CMK (cell line): Measurements from ENCODE around the gene ING3.

Experiments
- DNase-seq: peaks from one replicate; pipeline ENCODE4 v3.0.0-alpha.2; 2010; ENCODE audit warnings: low read depth

ING3 gene

DNA sequence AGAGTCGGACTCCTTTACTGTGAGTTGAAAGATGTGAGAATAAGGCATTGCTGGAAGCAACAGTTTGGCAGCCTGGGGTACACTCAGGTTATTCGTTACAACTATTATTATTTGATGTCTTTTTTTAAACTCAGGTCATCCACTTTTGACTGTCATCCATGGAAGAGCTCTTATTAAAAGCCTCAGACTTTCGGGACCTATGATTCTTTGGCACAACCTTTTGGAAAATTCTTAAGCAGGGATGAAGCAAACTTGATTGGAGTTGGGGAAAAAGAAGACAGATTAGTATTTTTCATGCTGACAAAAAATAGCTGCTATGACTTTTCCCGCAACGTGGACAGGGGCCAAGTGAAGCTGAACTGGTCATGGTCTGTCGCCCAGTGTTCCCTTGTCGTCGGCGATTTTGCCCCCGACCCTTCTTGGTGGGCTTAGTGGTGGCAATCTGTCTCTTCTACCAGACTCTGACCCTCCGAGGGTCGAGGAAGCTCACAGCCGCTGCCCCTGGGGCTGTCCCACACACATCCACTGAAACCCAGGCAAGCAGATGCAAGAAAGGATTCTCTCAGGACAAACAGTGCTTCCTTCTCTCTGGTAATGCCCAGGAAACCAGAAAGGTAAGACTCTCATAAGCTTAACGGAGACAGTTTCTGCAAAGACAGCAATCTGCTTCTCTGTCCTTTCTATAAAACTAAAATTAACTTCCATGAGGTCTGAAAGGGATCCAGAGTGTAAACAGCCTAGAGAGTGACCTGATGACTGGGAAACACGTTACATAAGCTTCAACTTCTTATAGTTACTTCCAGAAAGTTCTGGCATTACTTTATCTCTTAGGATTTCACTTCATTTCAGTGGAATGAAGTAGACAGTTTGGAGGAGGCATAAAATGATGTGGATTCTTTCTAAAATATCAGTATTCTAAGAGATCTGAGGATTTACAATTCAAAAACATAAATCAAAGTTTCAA, 39.0 kb downstream of the ING3 start:
- no peak for DNase-seq

DNA sequence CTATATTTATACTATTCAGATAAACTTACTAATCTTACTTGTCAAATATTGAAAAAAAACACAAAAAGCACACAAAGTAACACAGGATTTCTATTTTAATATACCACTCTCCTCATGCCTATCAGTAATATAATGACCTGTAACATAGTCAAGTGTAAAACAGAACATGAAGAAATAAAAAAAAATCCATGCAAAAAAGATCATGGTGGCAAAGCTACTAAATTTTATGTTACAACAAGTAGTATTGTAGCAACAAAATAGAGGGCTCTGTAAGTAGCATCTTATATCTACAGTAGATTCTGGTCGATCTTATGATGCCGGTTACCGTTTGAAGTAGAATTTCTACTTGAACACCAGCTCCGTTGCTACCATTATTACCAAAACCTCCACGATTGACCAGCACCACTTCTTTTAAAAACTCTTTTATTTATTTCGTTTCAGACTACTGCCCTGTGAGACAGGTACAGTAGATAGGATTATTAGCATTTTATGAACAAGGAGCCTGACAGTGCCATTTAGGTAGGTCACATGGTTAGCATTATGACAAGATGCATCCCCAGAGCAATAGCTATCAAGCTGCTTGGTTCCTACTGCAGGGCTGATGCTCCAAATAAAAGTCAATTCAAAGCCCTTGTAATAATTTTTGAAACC, 40.0 kb downstream of the ING3 start:
- DNase-seq = no peak

DNA sequence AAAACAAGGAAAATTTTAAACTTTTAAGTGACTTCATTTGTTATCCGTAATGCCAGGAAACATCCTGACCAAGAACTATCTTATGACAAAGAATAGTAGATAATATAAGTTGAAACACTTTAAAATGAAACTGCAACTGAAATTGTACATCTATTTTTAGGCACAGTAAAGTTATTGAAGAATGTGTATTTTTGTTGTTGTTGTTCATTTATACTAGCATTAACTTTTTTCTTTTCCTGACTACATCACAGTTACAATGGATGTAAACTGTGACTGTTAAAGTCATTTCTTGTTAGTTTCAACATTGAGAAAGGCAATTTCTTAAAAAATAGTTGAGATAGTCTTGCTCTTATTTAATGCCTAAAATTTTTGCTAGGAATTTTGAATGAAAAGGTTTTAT, 40.6 kb downstream of the ING3 start:
- DNase-seq = no peak

DNA sequence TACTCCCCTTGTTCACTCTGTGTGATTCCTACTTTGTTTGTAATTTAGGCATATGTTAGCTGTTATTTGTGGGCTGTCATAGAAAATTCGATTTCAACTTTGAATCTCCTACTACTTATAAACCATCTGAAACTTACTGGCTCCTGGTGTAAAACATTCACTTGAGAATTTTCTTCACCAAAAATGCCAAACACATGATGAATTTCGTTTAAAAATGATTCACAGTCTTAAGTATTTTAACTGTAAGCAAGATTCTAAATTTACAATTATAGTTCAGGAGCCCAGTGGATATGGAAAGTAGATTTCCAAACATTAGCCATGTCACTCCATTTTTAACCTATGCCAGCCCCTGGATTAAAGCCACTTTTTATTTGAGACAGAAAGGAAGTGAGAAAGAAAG, 41.0 kb downstream of the ING3 start:
- no peak for DNase-seq

DNA sequence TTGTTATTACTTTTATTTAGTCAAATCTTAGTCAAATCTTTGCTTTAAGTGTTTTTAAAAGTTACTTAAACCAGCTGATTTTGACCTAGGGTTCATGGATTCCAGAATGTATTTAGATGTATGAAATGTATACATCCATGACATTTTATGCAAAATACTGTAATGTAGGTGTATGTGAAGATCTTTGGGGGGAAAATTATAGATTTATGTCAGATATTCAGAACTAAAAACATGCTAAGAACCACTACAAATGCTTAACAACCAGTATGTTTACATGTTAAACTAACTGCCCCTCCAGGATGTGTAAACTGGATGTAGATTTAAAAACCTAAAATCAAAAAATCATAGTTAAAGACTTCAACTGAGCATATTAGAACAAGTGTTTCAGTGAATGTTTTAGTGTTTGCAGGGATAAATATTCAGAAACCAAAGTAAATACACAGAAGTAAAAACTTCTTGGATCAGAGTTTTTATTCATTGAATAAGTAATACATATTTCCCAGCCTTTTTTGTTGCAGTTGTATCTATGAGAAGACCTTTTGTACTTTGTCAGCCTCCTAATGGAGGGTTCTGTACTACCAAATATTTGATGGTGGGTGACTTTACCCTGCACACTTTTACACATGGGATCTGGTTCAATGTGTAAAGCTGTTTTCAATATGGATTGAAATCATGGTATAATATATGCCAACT, 41.8 kb downstream of the ING3 start:
- DNase-seq = no peak

DNA sequence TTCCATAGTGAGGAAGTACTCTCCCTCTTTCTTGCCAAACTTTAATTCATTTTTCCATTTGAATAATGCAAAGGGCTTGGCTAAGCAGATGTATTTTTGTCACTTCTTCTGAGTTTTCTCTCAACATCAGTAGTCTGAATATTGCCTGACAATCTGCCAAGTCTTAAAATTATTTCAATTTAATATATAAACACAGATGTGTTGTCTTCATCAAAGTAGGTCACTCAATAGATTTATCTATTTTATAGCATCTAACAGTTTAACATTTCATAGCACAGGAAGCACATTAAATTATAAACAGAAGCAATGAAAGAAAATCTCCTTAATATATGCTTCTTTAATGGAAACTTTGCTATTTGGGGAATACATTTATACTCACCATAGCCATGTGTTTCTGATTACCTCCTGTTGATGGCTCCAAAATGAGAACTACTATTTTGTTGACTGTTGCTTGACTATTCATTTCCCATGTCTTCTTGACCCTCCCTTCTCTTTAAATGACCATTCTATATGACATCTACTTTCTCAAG, 42.5 kb downstream of the ING3 start:
- DNase-seq = no peak

DNA sequence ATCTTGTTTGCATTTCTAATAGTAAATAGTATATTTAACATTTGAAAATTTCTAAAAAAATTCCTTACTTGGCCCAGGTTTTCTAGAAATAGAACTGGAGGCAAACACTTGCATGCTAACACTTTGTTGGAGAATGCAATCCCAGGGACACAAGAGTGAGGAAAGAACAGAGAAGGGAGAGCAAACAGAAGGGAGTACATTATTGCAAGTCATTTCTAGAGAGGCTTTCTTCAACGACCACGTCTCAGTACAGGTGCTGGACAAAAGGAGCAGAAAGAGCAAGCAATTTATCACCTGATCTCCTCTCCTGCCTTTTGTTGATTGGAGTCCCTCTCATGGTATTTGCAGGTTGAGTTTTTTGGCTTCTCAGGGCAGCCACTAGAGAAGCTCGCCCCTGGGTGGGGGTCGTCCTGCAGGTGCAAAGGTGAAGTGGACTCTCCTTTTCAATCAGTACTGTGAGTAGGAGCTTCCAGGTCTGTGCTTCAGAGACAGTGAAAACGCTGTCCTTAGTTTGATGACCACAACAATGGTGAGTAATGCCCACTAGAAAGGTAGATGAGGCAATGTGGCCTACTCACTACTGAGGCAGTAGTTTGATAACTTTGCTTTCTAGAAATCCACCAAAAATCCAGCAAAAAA, 43.1 kb downstream of the ING3 start:
- DNase-seq = no peak

DNA sequence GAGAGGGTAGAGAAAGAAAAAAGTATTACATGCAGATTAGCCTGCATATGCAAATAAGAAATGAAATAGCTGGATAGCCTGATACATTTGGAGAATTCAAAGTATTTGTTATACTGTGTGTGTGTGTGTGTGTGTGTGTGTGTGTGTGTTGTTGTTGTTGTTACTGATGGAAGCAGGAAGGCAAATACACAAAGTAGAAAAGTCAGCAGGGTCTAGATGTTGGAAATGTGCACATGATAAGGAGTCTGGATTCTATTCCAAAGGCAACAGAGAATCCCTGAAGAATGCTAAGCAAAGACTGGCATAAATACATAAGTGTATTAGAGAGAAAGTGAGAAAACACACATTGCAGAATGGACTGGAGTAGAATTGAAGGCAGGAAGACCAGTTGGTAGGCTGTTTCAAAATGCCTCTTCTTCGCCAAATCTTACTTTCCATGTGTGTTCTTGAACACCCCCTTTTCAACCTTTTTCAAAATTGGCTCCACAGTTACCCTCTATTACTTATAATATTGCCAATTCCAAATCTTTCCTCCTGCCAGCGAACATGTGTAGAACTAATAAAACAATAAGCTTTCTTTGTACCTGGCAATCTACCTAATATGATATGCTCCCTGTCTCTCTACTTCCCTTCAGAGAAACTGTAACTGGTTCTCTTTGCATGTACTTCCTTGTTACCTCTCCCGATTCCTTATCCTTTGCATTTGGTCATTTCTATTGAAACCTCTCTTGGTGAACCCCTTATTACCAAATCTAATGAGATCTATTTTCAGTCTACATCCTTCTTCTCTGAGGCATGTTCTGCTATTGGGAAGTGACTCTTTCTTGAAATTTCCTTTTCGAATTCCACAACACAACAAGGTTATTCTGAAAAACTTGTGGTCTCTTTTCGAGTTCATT, 44.2 kb downstream of the ING3 start:
- no peak for DNase-seq

DNA sequence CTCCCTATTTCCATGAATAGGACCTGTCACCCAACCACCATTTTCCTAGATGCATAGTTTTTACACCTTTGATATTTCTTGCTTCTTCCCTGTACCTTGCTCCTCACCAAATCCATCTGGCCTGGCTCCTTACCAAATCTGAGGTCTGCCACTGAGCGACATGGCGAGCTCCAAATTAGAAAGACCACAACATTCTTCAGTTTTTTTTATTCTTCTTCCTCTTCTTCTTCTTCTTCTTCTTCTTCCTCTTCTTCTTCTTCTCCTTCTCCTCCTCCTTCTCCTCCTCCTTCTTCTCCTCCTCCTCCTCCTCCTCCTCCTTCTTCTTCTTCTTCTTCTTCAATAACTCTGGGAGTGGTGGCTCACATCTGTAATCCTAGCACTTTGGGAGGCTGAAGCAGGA, 45.1 kb downstream of the ING3 start:
- no peak for DNase-seq

DNA sequence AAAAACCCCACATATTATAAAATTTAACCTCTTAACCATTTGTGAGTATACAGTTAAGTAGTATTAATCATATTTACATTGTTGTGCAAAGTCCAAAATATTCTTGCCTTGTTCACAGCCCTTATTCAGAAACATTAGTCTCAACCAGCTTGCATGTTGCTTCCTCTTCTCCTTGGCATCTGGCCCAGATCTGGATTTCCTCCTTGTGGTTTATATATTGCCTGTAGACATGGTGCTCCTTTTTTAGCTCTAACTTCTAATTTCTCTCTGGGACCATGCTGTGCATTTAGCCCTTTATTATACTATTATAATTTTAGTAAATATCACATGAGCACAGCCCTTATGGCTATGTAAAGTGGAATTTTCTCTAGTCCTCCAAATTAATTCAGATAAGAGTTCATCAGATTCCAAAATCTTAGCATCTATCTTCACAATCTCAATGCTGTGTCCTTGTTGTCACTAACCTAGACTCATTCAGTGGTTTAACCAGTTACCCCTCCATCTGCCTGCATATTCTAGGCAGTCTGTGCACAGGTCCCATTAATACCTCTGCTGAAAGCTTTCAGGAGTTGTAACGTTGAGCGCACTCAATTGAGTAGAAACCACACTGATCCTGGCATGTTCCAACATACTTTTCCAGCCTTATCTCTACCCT, 45.9 kb downstream of the ING3 start:
- DNase-seq = peak; percentile 34

DNA sequence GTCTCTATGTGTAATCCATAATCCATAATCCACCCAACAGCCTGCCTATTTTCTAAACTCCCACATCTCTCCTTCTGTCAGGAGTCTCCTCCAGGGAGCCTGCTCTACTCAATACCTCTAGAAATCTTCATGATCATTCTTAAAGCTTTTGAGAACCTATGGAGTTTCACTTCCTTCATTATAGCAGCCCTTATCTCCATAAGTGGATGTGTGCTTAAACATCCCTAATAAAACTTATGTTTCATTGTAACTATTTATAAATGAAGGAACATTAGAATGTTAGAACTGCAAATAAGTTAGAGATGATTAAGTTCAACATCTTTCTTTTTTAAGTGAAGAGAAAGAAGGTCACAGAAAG, 46.4 kb downstream of the ING3 start:
- no peak for DNase-seq

DNA sequence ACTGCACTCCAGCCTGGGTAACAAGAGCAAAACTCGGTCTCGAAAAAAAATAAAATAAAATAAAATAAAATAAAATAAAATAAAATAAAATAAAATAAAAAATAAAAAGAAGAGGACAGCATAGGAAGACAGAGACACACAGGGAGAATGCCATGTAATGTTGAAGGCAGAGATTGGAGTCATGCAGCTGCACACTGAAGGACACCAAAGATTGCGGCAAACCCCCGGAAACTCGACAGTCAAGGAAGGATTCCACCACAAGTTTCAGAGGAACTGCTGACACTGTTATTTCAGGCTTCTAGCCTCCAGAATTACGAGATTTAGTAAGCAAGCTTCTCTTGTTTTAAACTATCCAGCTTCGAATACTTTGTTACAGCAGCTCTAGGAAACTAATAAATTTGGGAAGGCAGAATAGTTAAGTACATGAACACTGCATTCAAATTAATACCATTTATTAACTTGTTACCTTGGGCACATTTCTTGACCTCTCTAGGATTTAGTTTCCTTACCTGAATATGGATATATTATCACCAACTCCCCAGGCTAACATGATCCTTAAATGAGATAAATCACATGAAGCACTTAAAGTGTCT, 47.4 kb downstream of the ING3 start:
- no peak for DNase-seq

DNA sequence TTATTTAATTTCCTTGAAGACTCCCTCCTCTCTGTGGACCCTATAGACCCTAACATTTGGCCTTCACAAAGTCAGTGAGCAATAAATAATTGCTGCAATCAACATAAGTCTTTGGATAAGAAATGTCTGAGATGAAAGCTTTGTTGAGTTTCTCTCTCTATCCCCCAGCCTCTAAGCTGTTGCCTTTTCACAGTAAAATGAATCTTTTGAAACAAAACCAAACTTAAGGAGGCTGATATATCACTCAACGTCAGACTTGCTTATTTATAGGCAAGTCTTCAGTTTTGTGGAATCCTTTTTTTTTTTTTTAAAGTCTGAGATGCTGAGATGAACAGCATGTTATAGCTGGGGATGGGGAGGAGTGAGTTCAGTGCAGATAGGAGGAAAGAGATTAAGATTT, 47.9 kb downstream of the ING3 start:
- no peak for DNase-seq

DNA sequence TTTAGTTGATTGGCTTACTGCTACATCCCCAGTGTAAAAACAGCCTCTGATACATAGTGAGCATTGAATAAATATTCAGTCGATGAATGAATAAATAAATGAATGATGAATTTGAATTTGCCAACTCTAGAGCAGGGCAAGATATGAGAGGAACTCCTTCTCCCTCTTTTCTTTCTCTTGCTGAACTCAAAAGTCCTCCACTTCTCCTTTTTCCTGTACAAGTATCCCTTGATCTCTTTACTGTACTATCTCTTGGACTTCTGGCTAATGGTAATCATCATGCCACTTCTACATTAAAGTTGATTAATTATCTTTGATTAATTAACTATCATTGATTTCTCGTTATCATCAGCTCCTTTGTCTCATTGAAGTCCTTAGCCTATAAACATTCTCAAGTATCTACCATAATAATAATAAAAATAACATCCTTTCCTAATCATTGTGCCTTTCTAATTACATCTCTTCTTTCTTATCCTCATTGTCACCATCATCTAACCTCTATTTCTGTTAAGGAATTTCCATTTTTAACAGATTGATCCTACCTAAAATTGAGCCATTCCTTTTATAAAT, 48.5 kb downstream of the ING3 start:
- DNase-seq = no peak

DNA sequence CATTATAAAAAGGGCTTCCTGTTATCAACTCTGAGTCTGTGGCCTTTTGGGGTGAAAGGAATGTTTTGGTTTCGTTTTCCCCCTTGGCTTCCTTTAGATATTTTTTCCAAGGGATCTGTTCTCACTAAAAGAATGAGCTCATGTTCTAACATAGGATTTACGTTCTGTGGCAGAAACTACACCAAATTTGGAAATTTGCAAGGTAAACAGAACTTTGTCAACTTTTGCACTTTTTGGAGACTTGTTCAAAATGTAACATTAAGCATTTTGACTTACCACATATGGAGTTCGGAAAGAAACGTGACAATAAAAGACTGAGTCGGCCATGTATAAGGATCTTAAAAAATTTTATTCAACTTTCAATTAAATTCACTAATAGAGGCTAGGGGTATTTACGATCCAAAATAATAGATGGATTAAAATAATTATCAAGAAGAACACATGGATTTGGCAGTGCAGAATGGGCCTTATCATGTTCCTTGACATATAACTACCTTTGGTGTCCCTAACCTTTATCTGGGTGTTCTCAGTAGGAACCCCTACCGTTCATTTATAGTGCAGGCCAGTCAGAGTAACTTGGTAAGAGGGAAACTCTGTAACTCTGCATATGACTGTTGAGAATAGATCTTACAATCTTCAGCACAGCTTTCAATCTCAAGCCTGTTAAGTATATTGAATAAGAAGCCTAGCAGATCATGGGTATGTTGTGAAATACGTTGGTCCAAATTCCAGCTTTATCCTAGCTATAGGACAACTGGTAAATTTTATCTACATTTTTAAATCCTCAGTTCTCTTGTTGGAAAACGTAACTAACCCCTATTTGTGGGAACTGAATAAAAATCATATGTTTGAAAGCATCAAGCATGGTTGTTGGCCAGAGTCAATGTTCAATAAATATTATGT, 49.8 kb downstream of the ING3 start:
- DNase-seq = no peak

DNA sequence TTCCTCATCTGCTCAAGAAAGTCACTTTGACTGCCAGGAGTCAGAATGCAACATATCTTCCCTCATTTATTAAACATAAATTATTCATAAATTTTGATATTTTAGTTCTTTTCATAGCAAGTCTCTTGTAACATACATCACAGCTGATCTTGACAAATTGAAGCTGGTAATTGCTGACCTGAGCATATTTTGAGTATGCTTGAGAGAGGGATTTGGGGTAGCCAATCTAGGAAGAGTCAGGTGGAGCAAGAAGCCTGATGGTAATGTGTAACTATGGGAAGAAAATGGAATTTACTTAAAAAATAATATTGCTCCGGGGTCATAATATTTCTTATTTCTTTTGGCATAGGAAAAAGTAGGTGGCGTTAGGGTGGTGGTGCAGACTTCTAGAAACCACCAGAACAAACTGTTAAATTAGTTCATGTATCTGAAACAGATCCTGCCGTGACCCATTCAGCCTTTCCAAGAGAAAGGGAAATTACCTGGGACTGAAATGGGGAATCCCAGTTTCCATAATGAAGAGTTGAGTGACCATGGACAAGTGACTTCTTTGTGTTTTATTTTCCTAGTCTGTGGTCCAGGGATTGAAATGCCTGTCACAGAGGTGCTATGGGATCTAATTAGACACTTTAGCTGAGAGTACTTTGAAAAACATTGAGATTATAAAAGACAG, 50.8 kb downstream of the ING3 start:
- DNase-seq = no peak

DNA sequence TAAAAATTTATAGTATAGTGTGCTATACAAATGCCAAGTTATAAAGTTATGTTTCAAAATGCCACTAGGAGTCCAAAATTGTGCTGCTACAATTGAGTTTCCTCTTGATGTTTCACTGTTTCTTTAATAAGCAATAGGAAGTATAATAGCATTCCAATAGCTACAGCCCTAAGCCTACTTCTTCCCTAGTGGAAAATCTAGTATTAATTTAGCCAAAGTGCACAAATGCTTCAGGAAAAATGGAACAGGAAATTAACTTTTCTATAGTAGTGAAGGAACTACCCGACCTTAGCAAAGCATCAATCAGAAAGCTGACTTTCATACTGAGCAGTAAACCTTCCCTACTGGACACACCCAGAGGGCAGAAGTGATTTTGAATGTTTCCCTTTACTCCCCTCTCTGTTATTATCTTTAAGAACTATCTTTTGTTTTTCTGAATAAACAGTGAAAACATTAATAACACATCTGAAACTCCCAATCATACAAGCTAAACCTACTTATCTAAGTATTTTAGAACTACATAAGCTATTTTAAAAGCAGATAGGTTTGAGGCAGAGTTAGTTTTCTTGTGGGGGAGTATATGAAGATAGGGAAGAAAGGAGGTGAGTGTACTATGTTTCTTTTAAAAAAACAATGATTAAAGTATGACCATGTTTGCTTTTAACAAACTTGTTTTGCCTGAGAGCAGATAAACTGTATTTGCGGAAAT, 51.6 kb downstream of the ING3 start:
- no peak for DNase-seq

DNA sequence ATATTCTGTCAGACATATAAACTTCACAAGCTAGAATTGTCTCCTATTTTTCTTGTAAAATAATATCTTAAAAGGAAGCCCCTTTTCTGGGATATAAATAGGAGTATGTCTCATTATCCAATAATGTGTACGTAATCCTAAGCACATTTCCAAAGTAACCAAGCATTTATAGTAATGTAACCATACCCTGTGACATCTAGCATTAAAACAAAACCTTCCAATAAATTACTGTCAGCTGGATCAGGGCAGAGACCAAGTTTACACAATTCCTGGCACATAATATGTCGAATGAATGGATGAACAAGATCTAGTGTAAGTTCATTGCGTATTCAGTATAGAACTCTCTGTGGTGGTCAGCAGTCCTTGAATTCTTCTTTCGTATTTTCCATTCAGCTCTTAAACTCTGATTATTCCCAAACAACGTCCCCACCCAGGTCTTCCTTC, 52.2 kb downstream of the ING3 start:
- DNase-seq = no peak
